T-helper 17 cell (primary cell): ENCODE data around the gene METTL8. TPM values are rescaled to one million over a fixed set of nuclear protein-coding genes. Genes with fewer than 3 reads are reported as not detected.
A peak's percentile ranks its signal among the peaks of the same experiment; 100 is the strongest.

Experiments used
- ATAC-seq: fragments of 150-1000 bp; cut with Tn5 transposase; 2 replicates; pipeline ENCODE4 v1.10.0; 2021; ENCODE audit warnings: mild to moderate bottlenecking, moderate library complexity
- DNase-seq, 3 donors: peaks; one replicate each; pipeline versions ENCODE4 v3.0.0 to v3.0.0-alpha.2; 2020 to 2021
- H3K9me3 ChIP-seq: one replicate; pipeline ENCODE4 v1.7.0; 2013; ENCODE audit warnings: low read length, mild to moderate bottlenecking; ENCODE audit not compliant: control insufficient read depth, poor library complexity, severe bottlenecking
- H3K27ac Mint-ChIP-seq: one replicate; pipeline ENCODE4 v1.8.0; 2022; ENCODE audit warnings: mild to moderate bottlenecking, moderate library complexity, mixed read lengths
- H3K27me3 Mint-ChIP-seq: one replicate; pipeline ENCODE4 v1.8.0; 2022; ENCODE audit warnings: mixed read lengths
- H3K36me3 Mint-ChIP-seq: one replicate; pipeline ENCODE4 v1.8.0; 2022; ENCODE audit warnings: low read depth, mixed read lengths
- H3K4me1 Mint-ChIP-seq: one replicate; pipeline ENCODE4 v1.8.0; 2022; ENCODE audit warnings: mild to moderate bottlenecking, mixed read lengths
- H3K4me3 Mint-ChIP-seq: one replicate; pipeline ENCODE4 v1.8.0; 2022; ENCODE audit warnings: mild to moderate bottlenecking, moderate library complexity, mixed read lengths
- total RNA-seq, 4 donors: library from RNA in 2 of 4; stranded (reverse) in 2 of 4; gene quantifications; one replicate each; pipeline ENCODE4 v1.2.3 and lab custom pipeline; 2022 to 2026

METTL8 gene
- total RNA-seq, 2 donors from 2014 or later, result 18.5 to 23.3 TPM

DNA sequence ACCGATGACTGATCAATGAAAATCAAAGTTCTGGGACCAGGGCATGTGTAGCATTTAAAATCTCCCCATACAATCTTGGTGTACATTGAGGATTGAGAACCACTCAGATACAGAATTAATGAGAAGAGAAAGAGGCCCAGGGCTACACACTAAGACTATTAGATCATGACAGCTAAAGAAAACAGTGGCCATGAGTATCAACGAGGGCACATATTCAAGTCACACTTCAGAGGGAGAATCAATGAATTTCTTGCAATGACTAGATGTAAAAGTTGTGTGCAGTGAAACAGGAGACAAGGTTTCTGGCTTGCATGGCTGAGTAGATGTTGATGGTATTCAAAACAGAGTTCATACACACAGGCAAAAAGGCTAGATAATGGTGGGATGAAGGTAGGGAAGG, 29.1 kb downstream of the METTL8 start:
- no peak for ATAC-seq

DNA sequence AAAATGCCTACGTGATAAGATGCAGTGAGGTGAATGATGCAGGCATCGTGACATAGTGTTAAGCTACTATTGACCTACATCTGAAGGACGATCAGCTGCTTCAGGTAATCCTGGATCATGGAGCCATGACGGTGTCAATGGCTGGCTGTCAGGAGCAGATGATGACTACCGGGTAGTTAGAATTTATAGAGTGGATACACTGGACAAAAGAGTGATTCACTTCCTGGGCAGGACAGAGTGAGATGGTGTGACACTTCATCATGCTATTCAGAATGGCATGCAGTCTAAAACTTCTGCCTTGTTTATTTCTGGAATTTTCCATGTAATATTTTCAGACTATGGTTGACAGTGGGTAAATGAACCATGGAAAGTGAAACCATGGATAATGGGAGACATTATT, 29.5 kb downstream of the METTL8 start:
- H3K4me3 Mint-ChIP-seq, result no peak overlapping the region
- H3K27ac Mint-ChIP-seq, result no peak overlapping the region
- peaks cover 5% of the 10 kb centered on the region for H3K36me3 Mint-ChIP-seq
- DNase-seq (no peak), ATAC-seq (no peak)
- H3K9me3 ChIP-seq, result no peaks in the 10 kb centered on the region
- H3K4me1 Mint-ChIP-seq, result peaks cover 35% of the 10 kb centered on the region
- H3K27me3 Mint-ChIP-seq, result no peaks in the 10 kb centered on the region

More for the DNA sequence above, 29.1 kb downstream of the METTL8 start:
- Mint-ChIP-seq H3K36me3 (peaks cover 5% of the 10 kb centered on the region), H3K4me1 (peaks cover 39% of the 10 kb centered on the region), H3K27me3 (no peaks in the 10 kb centered on the region), H3K27ac (no peak overlapping the region), H3K4me3 (no peak overlapping the region)
- DNase-seq, result no peak
- H3K9me3 ChIP-seq, result no peaks in the 10 kb centered on the region

DNA sequence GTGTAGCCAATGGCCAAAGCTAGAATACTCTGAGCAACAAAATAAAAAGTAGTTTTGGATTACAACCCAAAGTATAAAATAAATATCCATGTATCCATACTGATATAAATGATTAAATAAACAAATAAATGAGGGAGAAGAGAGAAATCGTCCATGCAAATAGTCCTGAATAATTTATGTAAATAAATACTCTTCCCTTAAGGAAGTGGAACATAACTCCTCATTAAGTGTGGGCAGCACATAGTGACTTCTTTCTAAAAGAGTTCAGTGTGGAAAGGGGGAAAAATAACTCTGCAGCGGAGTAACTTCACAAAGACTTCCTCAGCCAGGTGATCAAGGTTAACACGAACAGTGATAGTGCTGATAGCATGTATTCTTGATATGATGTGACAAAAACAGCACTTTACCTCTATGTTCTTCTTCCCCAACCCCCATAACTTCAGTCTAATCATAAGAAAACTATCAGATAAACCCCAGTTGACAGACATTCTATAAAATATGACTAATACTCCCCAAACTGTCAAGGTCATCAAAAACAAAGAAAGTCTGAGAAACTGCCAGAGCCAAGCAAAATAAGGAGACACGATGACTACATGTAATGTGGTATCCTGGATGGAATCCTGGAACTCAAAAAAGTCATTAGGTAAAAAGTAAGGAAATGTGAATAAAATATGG, 30.7 kb downstream of the METTL8 start:
- Mint-ChIP-seq H3K4me3 (no peak overlapping the region), H3K36me3 (peaks cover 5% of the 10 kb centered on the region), H3K27me3 (no peaks in the 10 kb centered on the region), H3K4me1 (peaks cover 43% of the 10 kb centered on the region), H3K27ac (no peak overlapping the region)
- DNase-seq, result no peak
- no peaks in the 10 kb centered on the region for H3K9me3 ChIP-seq
- ATAC-seq, result no peak

DNA sequence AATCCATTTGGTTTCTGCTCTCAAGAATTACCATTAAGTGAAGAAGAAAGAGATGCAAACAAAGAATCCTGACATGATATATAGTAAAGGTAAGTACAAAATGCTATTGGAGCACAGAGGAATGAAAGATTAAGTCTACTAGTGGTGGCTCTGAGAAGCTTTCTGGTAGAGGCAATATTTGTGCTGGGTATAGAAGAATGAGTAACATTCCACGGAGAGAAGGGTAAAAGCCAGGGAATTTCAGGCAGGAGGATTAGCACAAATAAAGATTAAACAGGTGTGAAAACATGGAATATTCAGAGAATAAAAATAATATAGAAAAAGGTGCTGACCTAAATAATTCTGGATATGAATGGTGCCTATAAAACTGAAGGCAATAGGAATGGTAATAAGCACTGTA, 31.8 kb downstream of the METTL8 start:
- Mint-ChIP-seq H3K4me1 (peaks cover 36% of the 10 kb centered on the region), H3K27ac (no peak overlapping the region), H3K27me3 (no peaks in the 10 kb centered on the region), H3K4me3 (no peak overlapping the region), H3K36me3 (peaks cover 5% of the 10 kb centered on the region)
- no peak for DNase-seq
- no peak for ATAC-seq
- H3K9me3 ChIP-seq, result no peaks in the 10 kb centered on the region

DNA sequence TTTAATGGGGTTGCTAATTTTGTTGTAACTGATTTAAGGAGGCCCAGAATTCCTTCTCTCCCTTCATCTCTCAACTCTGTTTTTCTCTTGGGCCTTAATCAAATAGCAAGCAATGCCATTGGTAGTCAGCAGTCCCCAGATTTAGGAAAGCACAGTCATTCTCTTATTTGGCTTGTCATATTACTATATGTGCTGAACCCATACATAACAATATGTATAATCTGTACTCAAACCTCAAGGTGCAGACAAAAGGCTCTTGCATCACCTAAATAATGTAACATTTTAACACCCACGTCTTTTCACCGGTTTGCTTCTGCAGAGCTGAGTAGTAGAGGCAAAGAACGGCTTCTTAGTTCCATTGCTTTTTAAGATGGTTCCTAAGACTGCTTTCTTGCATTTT, 33.4 kb downstream of the METTL8 start:
- ATAC-seq (no peak), DNase-seq (no peak)
- H3K27me3 Mint-ChIP-seq, result no peaks in the 10 kb centered on the region
- no peaks in the 10 kb centered on the region for H3K9me3 ChIP-seq
- H3K27ac Mint-ChIP-seq, result peak overlapping the region; percentile 12
- H3K36me3 Mint-ChIP-seq, result peaks cover 3% of the 10 kb centered on the region
- no peak overlapping the region for H3K4me3 Mint-ChIP-seq
- H3K4me1 Mint-ChIP-seq, result peaks cover 26% of the 10 kb centered on the region

DNA sequence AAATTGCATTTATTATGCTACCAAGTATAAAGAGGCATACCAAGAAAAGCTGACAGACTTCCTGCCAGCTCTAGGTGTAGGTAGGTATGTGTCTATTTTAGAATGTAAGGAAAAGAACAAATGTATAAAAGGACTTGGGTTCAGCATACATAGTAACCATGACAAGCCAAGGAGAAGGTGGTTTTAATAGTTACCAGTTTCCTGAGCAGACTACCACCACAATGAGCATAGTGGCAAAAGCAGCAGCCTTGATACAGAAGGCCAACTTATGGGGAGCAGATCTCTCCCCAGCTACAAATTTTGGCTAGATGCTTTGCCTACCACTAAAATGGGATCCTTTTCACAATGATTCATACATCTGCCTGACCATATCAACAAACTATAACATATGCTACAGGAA, 34.5 kb downstream of the METTL8 start:
- H3K4me3 Mint-ChIP-seq, result no peak overlapping the region
- H3K27ac Mint-ChIP-seq, result peak overlapping the region; percentile 60
- peaks cover 20% of the 10 kb centered on the region for H3K4me1 Mint-ChIP-seq
- no peaks in the 10 kb centered on the region for H3K9me3 ChIP-seq
- H3K27me3 Mint-ChIP-seq, result no peaks in the 10 kb centered on the region
- peaks cover 3% of the 10 kb centered on the region for H3K36me3 Mint-ChIP-seq
- ATAC-seq (no peak), DNase-seq (no peak)

DNA sequence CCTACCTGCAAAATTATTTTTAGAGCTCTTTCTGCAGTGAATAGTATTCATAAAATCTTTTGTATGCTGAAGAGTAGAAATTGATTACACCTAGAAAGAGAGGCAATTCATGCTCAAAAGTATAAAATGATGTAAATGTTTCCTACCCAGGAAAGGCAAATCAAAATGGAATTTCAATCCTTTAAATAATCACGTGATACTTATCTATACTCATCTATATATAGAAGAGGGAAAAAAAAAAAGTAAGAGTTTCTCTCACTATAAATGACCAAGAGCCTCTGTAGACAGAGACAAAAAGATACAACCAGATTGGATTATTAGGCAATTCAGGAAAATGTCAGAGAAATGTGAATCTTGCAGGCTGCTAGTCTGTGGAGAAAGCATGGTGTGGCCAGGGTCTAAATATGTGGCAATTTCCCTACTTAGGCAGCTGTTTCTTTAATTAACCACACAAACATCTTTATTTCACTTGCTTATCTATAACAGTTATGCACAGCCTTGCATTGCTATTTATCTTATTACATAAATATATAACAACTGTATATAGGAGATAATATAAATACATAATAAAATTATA, 39.5 kb downstream of the METTL8 start:
- no peaks in the 10 kb centered on the region for H3K27me3 Mint-ChIP-seq
- DNase-seq (no peak), ATAC-seq (no peak)
- H3K9me3 ChIP-seq, result no peaks in the 10 kb centered on the region
- H3K4me3 Mint-ChIP-seq, result no peak overlapping the region
- H3K36me3 Mint-ChIP-seq, result peaks cover 6% of the 10 kb centered on the region
- no peak overlapping the region for H3K27ac Mint-ChIP-seq
- peaks cover 15% of the 10 kb centered on the region for H3K4me1 Mint-ChIP-seq

DNA sequence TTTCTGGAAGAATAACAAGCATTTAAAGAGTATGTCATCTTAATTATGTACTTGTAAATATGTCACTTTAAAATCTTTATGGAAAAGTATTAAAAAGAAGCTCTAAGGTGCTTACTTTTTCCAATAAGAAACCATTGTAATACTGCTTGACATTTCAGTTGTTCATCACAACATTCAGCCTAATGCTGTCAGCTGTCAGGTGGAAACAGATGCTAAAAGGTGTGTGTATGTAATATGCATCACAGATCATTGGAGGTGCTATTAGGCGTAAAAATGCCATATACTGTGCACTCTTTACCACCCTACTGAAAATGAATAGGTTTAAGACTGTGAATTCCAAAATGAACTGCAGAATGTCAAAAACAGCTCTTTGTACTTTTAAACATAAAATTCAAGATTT, 40.3 kb downstream of the METTL8 start:
- no peak for DNase-seq
- Mint-ChIP-seq H3K36me3 (peaks cover 6% of the 10 kb centered on the region), H3K4me1 (peaks cover 11% of the 10 kb centered on the region), H3K4me3 (no peak overlapping the region), H3K27ac (no peak overlapping the region), H3K27me3 (no peaks in the 10 kb centered on the region)
- no peak for ATAC-seq
- H3K9me3 ChIP-seq, result no peaks in the 10 kb centered on the region

DNA sequence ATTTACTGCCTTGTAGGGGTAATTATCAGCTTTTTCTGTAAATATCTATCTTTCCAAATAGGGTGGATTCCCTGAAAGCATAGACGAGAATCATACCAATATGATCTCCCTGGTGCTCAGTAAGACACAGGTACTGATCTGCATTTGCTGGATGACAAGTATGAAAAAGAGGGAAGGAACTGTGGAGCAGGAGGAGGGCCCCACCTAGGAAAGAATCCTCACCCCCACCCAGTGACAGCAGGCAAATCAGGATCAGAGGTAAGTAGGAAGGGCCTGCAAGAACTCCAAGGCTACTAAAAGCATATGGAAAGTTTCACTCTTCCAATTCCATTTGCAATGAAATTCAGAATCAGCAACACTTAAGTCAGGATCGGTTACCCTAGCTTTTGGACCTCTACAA, 42.3 kb downstream of the METTL8 start:
- ATAC-seq (no peak), DNase-seq (no peak)
- Mint-ChIP-seq H3K4me3 (no peak overlapping the region), H3K4me1 (peaks cover 12% of the 10 kb centered on the region), H3K27me3 (no peaks in the 10 kb centered on the region), H3K36me3 (peaks cover 6% of the 10 kb centered on the region), H3K27ac (no peak overlapping the region)
- H3K9me3 ChIP-seq, result no peaks in the 10 kb centered on the region

DNA sequence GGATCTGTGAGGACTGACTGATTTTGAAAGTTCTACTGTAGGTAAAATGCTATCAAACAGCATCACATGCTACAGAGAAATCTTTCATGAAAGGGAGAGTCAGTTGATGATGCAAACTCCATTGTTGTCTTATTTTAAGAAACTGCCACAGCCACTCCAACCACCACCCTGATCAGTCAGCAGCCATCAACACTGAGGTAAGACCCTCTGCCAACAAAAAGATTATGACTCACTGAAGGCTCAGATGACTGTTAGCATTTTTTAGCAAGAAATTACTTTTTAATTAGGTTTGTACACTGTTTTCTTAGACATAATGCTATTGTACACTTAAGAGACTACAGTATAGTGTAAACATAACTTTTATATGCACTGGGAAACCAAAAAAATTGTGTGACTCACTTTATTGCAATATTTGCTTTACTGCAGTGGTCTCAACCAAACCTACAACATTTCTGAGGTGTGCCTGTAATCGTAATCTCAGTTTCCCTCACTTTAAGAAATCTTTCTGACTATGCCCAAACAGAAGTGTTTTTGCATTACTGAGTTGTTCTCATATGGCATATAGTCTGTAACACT, 42.8 kb downstream of the METTL8 start:
- no peak overlapping the region for H3K27ac Mint-ChIP-seq
- H3K36me3 Mint-ChIP-seq, result peaks cover 7% of the 10 kb centered on the region
- ATAC-seq, result no peak
- H3K4me1 Mint-ChIP-seq, result peaks cover 15% of the 10 kb centered on the region
- H3K9me3 ChIP-seq, result no peaks in the 10 kb centered on the region
- no peaks in the 10 kb centered on the region for H3K27me3 Mint-ChIP-seq
- no peak overlapping the region for H3K4me3 Mint-ChIP-seq
- no peak for DNase-seq

DNA sequence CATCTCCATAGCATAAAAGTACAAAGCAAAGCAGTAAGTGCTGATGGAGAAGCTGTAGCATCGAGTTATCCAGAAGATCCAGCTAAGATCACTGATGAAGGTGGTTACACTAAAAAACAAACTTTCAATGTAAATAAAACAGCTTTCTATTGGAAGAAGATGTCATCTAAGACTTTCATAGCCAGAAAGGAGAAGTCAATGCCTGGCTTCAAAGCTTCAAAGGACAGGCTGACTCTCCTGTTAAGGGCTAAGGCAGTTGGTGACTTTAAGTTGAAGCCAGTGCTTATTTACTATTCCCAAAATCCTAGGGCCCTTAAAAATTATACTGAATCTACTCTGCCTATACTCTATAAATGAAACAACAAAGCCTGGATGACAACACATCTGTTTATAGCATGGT, 44.0 kb downstream of the METTL8 start:
- no peaks in the 10 kb centered on the region for H3K9me3 ChIP-seq
- Mint-ChIP-seq H3K27me3 (no peaks in the 10 kb centered on the region), H3K4me3 (no peak overlapping the region), H3K4me1 (peaks cover 17% of the 10 kb centered on the region), H3K36me3 (peaks cover 9% of the 10 kb centered on the region), H3K27ac (no peak overlapping the region)
- DNase-seq (no peak), ATAC-seq (no peak)

DNA sequence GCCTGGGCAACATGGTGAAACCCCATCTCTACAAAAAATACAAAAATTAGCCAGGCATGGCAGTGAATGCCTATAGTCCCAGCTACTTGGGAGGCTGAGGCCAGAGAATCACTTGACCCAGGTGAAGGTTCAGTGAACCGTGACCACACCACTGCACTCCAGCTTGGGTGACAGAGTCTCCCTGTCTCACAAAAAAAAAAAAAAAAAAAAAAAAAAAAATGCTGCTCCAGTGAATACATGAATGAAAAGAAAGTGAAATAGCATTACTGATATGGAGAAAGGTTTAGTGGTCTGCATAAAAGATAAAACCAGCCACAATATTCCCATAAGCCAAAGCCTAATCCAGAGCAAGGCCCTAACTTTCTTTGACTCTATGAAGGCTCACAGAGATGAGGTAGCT, 44.5 kb downstream of the METTL8 start:
- no peaks in the 10 kb centered on the region for H3K9me3 ChIP-seq
- no peaks in the 10 kb centered on the region for H3K27me3 Mint-ChIP-seq
- peaks cover 9% of the 10 kb centered on the region for H3K36me3 Mint-ChIP-seq
- no peak for ATAC-seq
- DNase-seq, result no peak
- H3K4me3 Mint-ChIP-seq, result no peak overlapping the region
- no peak overlapping the region for H3K27ac Mint-ChIP-seq
- H3K4me1 Mint-ChIP-seq, result peaks cover 17% of the 10 kb centered on the region

DNA sequence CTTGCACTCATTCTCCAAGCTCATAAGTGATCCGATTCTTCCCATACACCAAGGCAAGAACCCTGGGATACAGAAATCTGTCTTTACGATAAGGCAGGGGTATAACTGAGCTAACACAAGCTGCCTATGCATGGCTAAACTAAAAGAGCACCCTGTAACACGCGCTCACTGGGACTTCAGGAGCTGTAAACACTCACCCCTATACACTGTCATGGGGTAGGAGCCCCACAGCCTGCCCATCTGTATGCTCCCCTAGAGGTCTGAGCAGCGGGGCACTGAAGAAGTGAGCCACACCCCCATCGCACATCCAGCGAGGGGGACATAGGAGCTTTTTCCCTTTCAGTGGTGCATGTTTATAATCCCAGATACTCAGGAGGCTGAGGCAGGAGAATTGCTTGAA, 46.7 kb downstream of the METTL8 start:
- DNase-seq (no peak), ATAC-seq (no peak)
- no peak overlapping the region for H3K27ac Mint-ChIP-seq
- peaks cover 15% of the 10 kb centered on the region for H3K4me1 Mint-ChIP-seq
- H3K9me3 ChIP-seq, result no peaks in the 10 kb centered on the region
- H3K4me3 Mint-ChIP-seq, result no peak overlapping the region
- H3K27me3 Mint-ChIP-seq, result no peaks in the 10 kb centered on the region
- H3K36me3 Mint-ChIP-seq, result peaks cover 9% of the 10 kb centered on the region

DNA sequence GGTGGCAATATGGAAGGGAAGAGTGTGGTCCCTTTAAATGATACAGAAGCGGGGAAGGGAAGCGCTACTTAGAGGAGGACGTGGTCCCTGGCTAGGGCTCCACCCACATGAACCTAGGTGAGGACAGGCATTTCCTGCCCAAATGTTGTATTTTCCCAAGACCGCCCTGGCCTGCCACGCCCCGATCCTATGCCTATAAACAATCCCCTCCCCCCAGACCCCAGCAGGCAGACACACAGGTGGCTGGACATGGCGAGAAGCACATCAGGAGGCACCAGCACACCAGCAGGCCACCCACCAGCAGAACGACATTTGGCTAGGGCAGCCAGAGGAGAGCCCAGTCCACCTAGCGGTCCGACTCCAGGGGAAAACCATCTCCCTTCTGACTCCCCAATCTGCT, 47.2 kb downstream of the METTL8 start:
- DNase-seq, result no peak
- Mint-ChIP-seq H3K4me1 (peaks cover 15% of the 10 kb centered on the region), H3K27me3 (no peaks in the 10 kb centered on the region), H3K27ac (no peak overlapping the region), H3K36me3 (peaks cover 9% of the 10 kb centered on the region), H3K4me3 (peak overlapping the region; percentile 28)
- H3K9me3 ChIP-seq, result no peaks in the 10 kb centered on the region
- no peak for ATAC-seq
